Measurements from ENCODE around the gene KLC1. TPM values are rescaled to one million over a fixed set of nuclear protein-coding genes. Genes with fewer than 3 reads are reported as not detected.

The KLC1 gene
- total and polyA plus RNA-seq, 5 donors from 2014 or later, result 51.9 to 217 (median 65.4) TPM

DNA sequence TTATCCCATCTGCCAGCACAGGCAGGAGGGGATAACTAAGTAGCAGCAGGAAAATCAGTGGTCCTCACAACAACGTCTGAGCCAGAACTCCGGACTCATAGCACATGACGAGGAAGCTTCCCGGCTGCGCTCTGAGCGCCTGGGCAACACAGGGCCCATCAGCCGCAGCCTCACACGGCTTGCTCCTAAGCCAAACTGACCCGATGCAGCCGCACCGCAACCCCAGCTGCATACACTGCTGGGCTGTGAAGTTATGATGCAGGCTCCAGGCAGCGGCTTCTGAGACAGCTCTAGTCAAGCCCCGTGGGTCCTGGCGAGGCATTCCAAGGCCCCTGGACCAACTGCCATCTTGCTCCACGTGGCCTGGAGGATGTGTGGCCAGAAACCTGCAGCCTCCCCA, 114.7 kb downstream of the KLC1 start:
- Histone ChIP-seq H3K36me3 (ENCODE audit: control insufficient read depth, insufficient read depth, low read length) (peaks cover 10% of the 10 kb centered on the region), H3K4me3 (ENCODE audit: low read depth, low read length) (no peak overlapping the region), H3K4me1 (ENCODE audit: control insufficient read depth, insufficient read depth, low read length, poor library complexity, severe bottlenecking) (peaks cover 6% of the 10 kb centered on the region), H3K27me3 (ENCODE audit: control insufficient read depth, insufficient read depth, low read length) (no peaks in the 10 kb centered on the region), H3K9me3 (ENCODE audit: control insufficient read depth in 2 of 2, low read length in 2 of 2) (no peaks in the 10 kb centered on the region), H3K27ac (ENCODE audit: insufficient read depth, low read length, poor library complexity, severe bottlenecking) (no peak overlapping the region)
- ATAC-seq (ENCODE audit: low read depth in 2 of 2), result no peak
- Mint-ChIP-seq H3K36me3 (peaks cover 23% of the 10 kb centered on the region), H3K27me3 (no peaks in the 10 kb centered on the region), H3K4me1 (peaks cover 0 to 13% (median 4%) of the 10 kb centered on the region in 4 donors), H3K27ac (no peak overlapping the region), H3K9me3 (no peaks in the 10 kb centered on the region), H3K4me3 (no peak overlapping the region)
- DNase-seq, result no peak

DNA sequence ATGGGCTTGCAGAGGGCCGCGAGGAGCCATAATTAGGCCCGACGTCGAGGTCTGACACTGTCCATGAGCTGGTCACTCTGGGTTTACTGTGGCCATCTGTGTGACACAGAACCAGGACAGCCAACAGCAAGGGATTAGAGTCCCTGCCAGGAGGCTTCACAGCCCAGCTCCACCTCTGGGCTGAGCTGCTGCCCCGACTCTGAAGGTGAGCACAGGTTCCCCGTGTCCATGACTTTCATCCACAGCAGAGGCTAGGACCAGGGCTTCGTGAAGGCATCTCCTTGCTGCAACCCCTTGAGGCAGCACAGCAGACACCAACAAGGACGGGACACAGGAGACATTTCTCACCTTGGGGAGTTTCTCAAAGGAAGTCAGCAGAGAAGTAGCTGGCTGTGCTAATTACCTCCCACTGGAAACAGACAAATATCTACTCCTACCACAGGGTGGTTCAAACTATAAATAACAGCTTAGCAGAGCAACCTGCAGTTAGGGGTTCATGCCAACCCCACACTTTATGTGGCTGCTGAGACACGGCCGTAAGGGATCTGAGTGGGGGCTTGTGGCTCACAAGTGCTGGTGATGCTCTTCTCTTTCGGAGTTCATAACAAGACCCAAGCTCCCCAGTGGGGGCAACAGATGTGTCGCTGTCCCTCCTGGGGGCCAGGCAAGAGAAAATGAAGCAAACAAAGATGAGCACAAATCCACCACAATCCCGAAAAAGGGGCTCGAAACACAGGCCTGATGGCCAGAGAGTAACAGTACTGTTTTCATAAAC, 115.8 kb downstream of the KLC1 start:
- ATAC-seq (ENCODE audit: low read depth in 2 of 2), result no peak
- Mint-ChIP-seq H3K9me3 (no peaks in the 10 kb centered on the region), H3K27ac (no peak overlapping the region), H3K4me3 (no peak overlapping the region), H3K36me3 (peaks cover 23% of the 10 kb centered on the region), H3K4me1 (peaks cover 0 to 15% (median 5%) of the 10 kb centered on the region in 4 donors), H3K27me3 (no peaks in the 10 kb centered on the region)
- DNase-seq, result no peak
- H3K4me3 ChIP-seq (ENCODE audit: low read depth, low read length), result no peak overlapping the region
- H3K9me3 ChIP-seq (ENCODE audit: control insufficient read depth in 2 of 2, low read length in 2 of 2), result no peaks in the 10 kb centered on the region
- H3K4me1 ChIP-seq (ENCODE audit: control insufficient read depth, insufficient read depth, low read length, poor library complexity, severe bottlenecking), result peaks cover 7% of the 10 kb centered on the region
- H3K27me3 ChIP-seq (ENCODE audit: control insufficient read depth, insufficient read depth, low read length), result no peaks in the 10 kb centered on the region
- H3K27ac ChIP-seq (ENCODE audit: insufficient read depth, low read length, poor library complexity, severe bottlenecking), result no peak overlapping the region
- H3K36me3 ChIP-seq (ENCODE audit: control insufficient read depth, insufficient read depth, low read length), result peaks cover 3% of the 10 kb centered on the region

DNA sequence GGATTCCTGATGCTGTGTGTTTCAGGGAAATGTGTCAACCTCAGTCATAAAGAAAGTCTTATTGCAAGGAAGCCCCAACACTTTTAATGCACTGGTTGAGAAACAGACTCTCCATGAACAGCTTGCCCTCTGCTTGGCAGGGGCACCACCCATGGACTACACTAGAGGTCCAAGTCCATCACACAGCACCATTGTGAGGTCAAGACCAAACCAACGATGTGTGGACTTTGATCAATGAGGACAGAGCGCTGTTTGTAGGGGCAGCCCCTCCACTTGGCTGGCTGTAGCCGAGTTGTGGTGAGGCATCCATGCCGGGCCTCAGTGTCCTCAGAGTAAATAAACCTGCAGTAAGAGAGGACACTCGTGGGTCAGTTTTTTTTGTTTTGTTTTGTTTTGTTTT, 116.4 kb downstream of the KLC1 start:
- Mint-ChIP-seq H3K4me3 (no peak overlapping the region), H3K4me1 (peaks cover 0 to 15% (median 5%) of the 10 kb centered on the region in 4 donors), H3K27ac (no peak overlapping the region), H3K36me3 (peaks cover 21% of the 10 kb centered on the region), H3K9me3 (no peaks in the 10 kb centered on the region), H3K27me3 (no peaks in the 10 kb centered on the region)
- no peak for DNase-seq
- peaks cover 3% of the 10 kb centered on the region for H3K36me3 ChIP-seq (ENCODE audit: control insufficient read depth, insufficient read depth, low read length)
- no peaks in the 10 kb centered on the region for H3K9me3 ChIP-seq (ENCODE audit: control insufficient read depth in 2 of 2, low read length in 2 of 2)
- no peak for ATAC-seq (ENCODE audit: low read depth in 2 of 2)
- H3K27me3 ChIP-seq (ENCODE audit: control insufficient read depth, insufficient read depth, low read length), result no peaks in the 10 kb centered on the region
- peaks cover 7% of the 10 kb centered on the region for H3K4me1 ChIP-seq (ENCODE audit: control insufficient read depth, insufficient read depth, low read length, poor library complexity, severe bottlenecking)
- H3K4me3 ChIP-seq (ENCODE audit: low read depth, low read length), result no peak overlapping the region
- H3K27ac ChIP-seq (ENCODE audit: insufficient read depth, low read length, poor library complexity, severe bottlenecking), result no peak overlapping the region

DNA sequence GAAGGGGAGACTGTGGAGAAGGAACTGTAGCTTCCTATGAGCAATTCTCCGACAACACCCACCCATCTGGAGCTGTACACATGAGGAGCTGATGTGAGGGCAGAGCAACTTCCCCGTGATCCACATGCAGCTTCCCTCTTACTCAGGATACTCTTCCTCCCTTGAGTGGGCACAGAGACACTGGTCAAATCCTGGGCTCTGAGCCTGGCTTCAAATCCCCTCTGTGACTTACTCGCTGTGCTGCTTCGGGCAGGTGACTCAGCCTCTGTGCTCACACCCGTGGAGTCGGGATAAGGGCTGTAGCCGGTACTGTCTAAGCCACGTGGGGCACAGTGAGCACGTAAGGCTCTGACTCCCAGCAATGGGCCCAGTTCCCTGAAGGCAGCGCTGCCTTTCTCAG, 117.7 kb downstream of the KLC1 start:
- no peaks in the 10 kb centered on the region for H3K9me3 Mint-ChIP-seq
- H3K4me1 Mint-ChIP-seq, result peaks cover 0 to 15% (median 5%) of the 10 kb centered on the region in 4 donors
- peaks cover 7% of the 10 kb centered on the region for H3K4me1 ChIP-seq (ENCODE audit: control insufficient read depth, insufficient read depth, low read length, poor library complexity, severe bottlenecking)
- peaks cover 3% of the 10 kb centered on the region for H3K36me3 ChIP-seq (ENCODE audit: control insufficient read depth, insufficient read depth, low read length)
- H3K27me3 ChIP-seq (ENCODE audit: control insufficient read depth, insufficient read depth, low read length), result no peaks in the 10 kb centered on the region
- no peaks in the 10 kb centered on the region for H3K9me3 ChIP-seq (ENCODE audit: control insufficient read depth in 2 of 2, low read length in 2 of 2)
- no peak overlapping the region for H3K4me3 Mint-ChIP-seq
- H3K27me3 Mint-ChIP-seq, result no peaks in the 10 kb centered on the region
- peaks cover 18% of the 10 kb centered on the region for H3K36me3 Mint-ChIP-seq
- H3K4me3 ChIP-seq (ENCODE audit: low read depth, low read length), result no peak overlapping the region
- no peak overlapping the region for H3K27ac ChIP-seq (ENCODE audit: insufficient read depth, low read length, poor library complexity, severe bottlenecking)
- peak overlapping the region in 1 of 3 donors; percentile 35 for H3K27ac Mint-ChIP-seq
- no peak for DNase-seq
- no peak for ATAC-seq (ENCODE audit: low read depth in 2 of 2)

DNA sequence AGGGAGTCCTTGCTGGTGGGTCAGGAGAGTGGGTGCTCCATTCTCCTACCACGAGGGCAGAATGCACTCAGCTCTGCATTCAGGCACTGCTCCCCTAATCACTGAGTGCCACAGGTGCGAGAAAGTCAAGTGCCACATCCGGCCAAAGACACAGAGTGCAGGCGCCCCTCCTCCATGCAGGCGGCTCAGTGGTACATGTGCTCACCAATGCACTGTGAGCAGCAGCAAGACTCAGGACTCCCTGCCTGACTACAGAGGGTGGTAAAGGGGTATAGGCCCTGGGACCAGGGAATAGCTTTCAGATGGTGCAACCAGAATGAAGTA, 119.5 kb downstream of the KLC1 start:
- Mint-ChIP-seq H3K4me1 (peaks cover 0 to 15% (median 5%) of the 10 kb centered on the region in 4 donors), H3K9me3 (no peaks in the 10 kb centered on the region), H3K27ac (peak overlapping the region in 2 of 3 donors; percentile 55 to 76), H3K36me3 (peaks cover 12% of the 10 kb centered on the region), H3K4me3 (peak overlapping the region in 1 of 4 donors; percentile 56), H3K27me3 (no peaks in the 10 kb centered on the region)
- Histone ChIP-seq H3K4me1 (ENCODE audit: control insufficient read depth, insufficient read depth, low read length, poor library complexity, severe bottlenecking) (peaks cover 7% of the 10 kb centered on the region), H3K4me3 (ENCODE audit: low read depth, low read length) (no peak overlapping the region), H3K27ac (ENCODE audit: insufficient read depth, low read length, poor library complexity, severe bottlenecking) (peak overlapping the region; percentile 10), H3K27me3 (ENCODE audit: control insufficient read depth, insufficient read depth, low read length) (no peaks in the 10 kb centered on the region), H3K9me3 (ENCODE audit: control insufficient read depth in 2 of 2, low read length in 2 of 2) (no peaks in the 10 kb centered on the region), H3K36me3 (ENCODE audit: control insufficient read depth, insufficient read depth, low read length) (peaks cover 3% of the 10 kb centered on the region)
- DNase-seq, result peak in 2 of 3 donors; percentile 54 to 80
- ATAC-seq (ENCODE audit: low read depth in 2 of 2), result peak; percentile 95 to 97

DNA sequence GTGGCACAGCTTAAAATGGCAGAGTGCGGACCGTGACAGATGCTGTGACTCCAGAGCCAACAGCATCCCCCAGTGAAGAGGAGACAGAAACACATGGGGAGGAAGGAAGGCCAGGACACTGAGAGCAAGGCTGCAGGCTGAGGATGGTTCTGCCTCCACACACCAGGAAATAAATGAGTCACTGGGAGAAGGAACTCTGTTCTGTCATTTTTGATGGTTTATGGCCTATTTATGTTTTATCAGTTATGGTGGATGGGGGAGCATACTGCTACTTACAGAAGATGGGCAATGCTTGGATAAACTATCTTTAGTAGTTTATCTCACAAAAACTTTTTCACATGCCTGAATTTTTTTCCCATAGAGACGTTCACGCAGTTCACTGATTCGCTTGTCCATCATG, 120.4 kb downstream of the KLC1 start:
- H3K4me1 ChIP-seq (ENCODE audit: control insufficient read depth, insufficient read depth, low read length, poor library complexity, severe bottlenecking), result peaks cover 7% of the 10 kb centered on the region
- H3K36me3 ChIP-seq (ENCODE audit: control insufficient read depth, insufficient read depth, low read length), result peaks cover 8% of the 10 kb centered on the region
- no peak overlapping the region for H3K27ac ChIP-seq (ENCODE audit: insufficient read depth, low read length, poor library complexity, severe bottlenecking)
- ATAC-seq (ENCODE audit: low read depth in 2 of 2), result no peak
- DNase-seq, result no peak
- no peaks in the 10 kb centered on the region for H3K9me3 Mint-ChIP-seq
- H3K9me3 ChIP-seq (ENCODE audit: control insufficient read depth in 2 of 2, low read length in 2 of 2), result no peaks in the 10 kb centered on the region
- no peak overlapping the region for H3K4me3 ChIP-seq (ENCODE audit: low read depth, low read length)
- no peaks in the 10 kb centered on the region for H3K27me3 ChIP-seq (ENCODE audit: control insufficient read depth, insufficient read depth, low read length)
- no peak overlapping the region for H3K27ac Mint-ChIP-seq
- peaks cover 9% of the 10 kb centered on the region for H3K36me3 Mint-ChIP-seq
- H3K4me3 Mint-ChIP-seq, result no peak overlapping the region
- peaks cover 0 to 15% (median 5%) of the 10 kb centered on the region in 4 donors for H3K4me1 Mint-ChIP-seq
- no peaks in the 10 kb centered on the region for H3K27me3 Mint-ChIP-seq

DNA sequence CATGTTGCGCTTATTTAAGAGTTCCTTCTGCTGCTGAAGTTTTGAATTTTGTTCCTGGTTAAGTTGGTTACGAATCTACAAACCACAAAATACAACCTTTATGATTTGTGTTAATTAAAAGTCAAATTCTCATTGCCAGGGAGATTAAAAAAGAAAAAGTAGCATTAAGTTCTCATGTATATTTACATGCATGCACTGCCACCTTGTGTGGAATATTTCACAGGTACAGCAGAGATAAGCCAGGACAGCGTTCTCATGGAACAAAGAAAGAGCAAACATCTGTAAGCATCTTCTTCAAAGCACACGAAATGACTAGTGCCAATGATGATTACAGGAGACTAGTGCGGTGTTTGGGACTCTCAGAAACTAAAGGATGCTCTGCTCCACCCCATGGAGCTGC, 120.8 kb downstream of the KLC1 start:
- Histone ChIP-seq H3K36me3 (ENCODE audit: control insufficient read depth, insufficient read depth, low read length) (peaks cover 8% of the 10 kb centered on the region), H3K4me1 (ENCODE audit: control insufficient read depth, insufficient read depth, low read length, poor library complexity, severe bottlenecking) (peaks cover 7% of the 10 kb centered on the region), H3K4me3 (ENCODE audit: low read depth, low read length) (no peak overlapping the region), H3K9me3 (ENCODE audit: control insufficient read depth in 2 of 2, low read length in 2 of 2) (no peaks in the 10 kb centered on the region), H3K27me3 (ENCODE audit: control insufficient read depth, insufficient read depth, low read length) (no peaks in the 10 kb centered on the region), H3K27ac (ENCODE audit: insufficient read depth, low read length, poor library complexity, severe bottlenecking) (no peak overlapping the region)
- Mint-ChIP-seq H3K4me1 (peaks cover 0 to 15% (median 5%) of the 10 kb centered on the region in 4 donors), H3K9me3 (no peaks in the 10 kb centered on the region), H3K27me3 (no peaks in the 10 kb centered on the region), H3K4me3 (no peak overlapping the region), H3K36me3 (peaks cover 9% of the 10 kb centered on the region), H3K27ac (no peak overlapping the region)
- no peak for ATAC-seq (ENCODE audit: low read depth in 2 of 2)
- DNase-seq, result peak in 1 of 3 donors; percentile 9
